GM12872 (cell line): ENCODE results near the gene MED29.

ENCODE experiments used
- TF ChIP-seq, protein P1 (sequence below): IDR thresholded peaks from 3 replicates; pipeline ENCODE4 v1.5.1; 2011; ENCODE audit warnings: low read depth, mild to moderate bottlenecking, low read length, moderate library complexity; ENCODE audit not compliant: insufficient read depth

Gene MED29

GRCh38 chr19:39360599-39360998, 30.6 kb upstream of the MED29 start:
- TF ChIP-seq, protein P1, sequence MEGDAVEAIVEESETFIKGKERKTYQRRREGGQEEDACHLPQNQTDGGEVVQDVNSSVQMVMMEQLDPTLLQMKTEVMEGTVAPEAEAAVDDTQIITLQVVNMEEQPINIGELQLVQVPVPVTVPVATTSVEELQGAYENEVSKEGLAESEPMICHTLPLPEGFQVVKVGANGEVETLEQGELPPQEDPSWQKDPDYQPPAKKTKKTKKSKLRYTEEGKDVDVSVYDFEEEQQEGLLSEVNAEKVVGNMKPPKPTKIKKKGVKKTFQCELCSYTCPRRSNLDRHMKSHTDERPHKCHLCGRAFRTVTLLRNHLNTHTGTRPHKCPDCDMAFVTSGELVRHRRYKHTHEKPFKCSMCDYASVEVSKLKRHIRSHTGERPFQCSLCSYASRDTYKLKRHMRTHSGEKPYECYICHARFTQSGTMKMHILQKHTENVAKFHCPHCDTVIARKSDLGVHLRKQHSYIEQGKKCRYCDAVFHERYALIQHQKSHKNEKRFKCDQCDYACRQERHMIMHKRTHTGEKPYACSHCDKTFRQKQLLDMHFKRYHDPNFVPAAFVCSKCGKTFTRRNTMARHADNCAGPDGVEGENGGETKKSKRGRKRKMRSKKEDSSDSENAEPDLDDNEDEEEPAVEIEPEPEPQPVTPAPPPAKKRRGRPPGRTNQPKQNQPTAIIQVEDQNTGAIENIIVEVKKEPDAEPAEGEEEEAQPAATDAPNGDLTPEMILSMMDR = no peak

DNA sequence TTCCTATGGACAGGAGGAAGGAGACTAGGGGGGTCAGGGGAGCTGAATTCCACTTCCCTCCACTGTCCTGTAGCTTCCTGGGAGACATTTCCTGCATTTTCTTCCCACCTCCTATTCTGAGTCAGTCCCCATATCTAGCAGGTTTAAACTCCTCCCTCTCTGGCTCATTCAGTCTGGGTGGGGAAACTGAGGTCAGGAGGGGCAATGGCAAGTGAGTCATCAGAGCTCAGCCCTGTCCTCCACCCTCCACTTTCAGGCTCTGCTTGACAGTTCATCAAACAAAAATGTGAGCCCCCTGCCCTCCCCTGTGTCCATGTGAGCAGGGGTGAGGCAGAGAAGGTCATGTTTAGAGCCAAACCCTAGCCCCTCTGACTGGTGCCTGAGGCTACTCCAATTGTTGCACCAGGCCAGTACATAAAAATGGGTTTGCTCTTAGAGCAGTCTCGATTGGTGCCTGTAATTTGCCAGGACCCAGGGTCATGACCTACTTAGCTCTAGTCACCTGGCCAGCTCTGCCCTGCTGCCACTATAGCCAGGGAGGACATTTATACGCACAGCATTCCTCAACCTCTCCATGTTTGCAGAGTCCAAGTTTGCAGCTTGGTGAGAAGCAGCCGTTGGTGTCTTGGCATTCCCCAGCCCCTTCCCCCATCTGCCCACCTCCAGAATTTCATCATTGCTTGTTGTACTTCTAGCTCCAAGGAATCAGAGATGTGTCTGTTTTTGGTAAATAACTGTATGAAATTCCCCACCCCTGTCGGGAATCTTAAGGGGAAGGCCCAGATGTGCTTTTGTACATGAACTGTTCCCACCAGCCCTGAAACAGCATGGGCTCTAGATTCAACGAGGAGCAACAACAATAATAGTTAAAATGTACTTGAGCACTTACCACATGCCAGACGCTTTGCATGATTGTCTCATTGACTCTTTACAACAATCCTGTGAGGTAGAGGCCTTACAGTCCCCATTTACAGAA, 28.2 kb upstream of the MED29 start:
- TF ChIP-seq, protein P1 = no peak

- TF ChIP-seq, protein P1 = no peak
These were observed 27.2 kb upstream of the MED29 start for GRCh38 chr19:39363901-39364457.

- TF ChIP-seq, protein P1 = no peak
These were observed 25.6 kb upstream of the MED29 start for GRCh38 chr19:39365531-39365930.

- TF ChIP-seq, protein P1 = no peak
These were observed 22.0 kb upstream of the MED29 start for GRCh38 chr19:39369200-39369599.

DNA sequence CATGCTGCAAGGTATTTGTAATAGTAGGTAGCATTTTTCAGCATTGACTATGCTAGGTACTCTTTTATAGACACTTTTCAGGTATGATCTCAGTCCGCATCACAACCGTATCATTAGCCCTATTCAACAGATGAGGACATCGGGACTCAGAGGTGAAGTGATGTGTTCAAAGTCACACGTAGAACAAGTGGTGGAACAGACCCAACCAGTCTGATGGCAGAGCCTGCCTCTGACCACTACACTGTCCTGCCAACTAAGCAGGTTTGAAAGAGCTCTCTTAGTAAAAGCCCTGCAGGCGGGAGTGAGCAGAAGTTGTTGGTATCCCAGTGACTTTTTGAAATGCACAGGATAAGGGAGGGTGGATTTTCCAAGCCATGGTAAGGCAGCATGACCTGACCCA, 20.4 kb upstream of the MED29 start:
- TF ChIP-seq, protein P1 = no peak

DNA sequence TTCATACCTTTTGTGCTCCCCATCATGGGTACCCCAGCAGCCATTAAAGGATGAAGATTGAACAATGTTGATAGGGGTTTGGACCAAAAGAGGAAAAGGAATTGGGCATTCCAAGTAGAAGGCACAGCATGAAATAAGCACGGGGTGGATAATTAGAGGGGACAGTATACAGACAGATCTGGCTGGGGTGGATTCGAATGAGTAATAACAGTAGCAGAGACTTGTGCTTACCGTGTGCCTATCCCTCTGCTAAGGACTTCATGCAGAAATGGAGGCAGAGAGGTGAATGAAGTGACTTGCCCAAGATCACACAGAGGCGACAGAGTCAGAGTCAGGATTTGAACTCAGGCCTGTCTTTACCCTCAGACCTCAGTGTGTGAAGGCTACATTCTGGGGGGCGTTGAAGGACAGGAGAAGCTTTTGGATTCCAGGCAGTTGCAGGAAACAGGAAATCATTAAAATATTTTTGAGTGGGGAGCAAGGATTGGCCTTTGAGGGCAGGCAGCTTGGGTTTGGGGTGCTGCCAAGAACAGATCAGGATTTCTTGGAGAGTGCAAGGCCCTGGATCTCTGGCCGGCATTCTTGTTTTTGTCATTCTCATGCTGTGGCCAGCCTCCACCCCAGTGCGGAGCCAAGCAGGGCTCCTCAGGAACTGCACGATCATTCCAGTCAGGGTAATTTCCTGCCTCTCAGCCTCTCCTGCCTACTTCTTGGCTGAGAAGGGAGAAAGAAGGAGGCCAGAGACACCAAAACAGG, 19.0 kb upstream of the MED29 start:
- TF ChIP-seq, protein P1 = no peak
